ENCODE data around the gene OPRD1.
"Not testable (repeated sequence)": the region's sequence is repeated elsewhere in the genome, so short reads cannot be mapped to it uniquely, and the experiment has no call there.

Gene OPRD1

DNA sequence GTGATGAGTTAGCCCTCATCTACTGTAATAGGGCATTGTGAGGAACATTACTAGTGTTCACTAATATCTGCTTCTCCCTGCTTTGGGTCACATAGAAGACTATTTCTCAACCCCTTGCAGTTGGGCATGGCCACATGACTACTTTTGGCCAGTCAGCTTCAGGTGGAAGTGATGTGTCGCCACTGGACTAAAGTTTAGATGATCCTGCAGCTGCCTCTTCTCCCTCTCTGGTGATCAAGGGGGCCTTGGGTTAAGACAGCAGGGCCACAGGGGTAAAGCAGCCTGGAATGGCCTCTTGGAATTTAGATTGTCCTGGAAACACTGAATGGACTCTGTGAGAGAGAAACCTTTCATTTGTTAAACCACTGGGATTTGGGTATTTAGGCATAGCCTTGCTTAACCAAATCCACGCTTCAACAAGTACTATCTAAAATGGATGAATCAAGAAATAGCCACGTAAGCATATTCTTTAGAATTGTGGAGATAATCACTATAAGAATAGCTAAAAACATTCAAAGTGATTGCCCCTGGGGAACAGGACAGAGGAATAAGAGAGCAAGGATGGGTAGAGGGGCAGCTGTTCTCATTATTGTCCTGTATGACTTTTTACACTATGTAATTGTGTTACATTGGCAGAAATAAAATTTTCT, 41.2 kb downstream of the OPRD1 start:
- TF ChIP-seq, protein P1, sequence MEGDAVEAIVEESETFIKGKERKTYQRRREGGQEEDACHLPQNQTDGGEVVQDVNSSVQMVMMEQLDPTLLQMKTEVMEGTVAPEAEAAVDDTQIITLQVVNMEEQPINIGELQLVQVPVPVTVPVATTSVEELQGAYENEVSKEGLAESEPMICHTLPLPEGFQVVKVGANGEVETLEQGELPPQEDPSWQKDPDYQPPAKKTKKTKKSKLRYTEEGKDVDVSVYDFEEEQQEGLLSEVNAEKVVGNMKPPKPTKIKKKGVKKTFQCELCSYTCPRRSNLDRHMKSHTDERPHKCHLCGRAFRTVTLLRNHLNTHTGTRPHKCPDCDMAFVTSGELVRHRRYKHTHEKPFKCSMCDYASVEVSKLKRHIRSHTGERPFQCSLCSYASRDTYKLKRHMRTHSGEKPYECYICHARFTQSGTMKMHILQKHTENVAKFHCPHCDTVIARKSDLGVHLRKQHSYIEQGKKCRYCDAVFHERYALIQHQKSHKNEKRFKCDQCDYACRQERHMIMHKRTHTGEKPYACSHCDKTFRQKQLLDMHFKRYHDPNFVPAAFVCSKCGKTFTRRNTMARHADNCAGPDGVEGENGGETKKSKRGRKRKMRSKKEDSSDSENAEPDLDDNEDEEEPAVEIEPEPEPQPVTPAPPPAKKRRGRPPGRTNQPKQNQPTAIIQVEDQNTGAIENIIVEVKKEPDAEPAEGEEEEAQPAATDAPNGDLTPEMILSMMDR (IDR thresholded peaks at IDR 0.05; ENCODE audit: insufficient read depth, low read length, missing control alignments), result no peak
- H3K4me3 ChIP-seq (ENCODE audit: low read depth, low read length), result no peak overlapping the region
- POLR2A ChIA-PET, result no interaction called here
- DNase-seq (ENCODE audit: low read depth, low spot score), result no peak
- CTCF ChIA-PET, result interaction anchor here (1.4 kb wide), 1 partner anchor 24 kb away, joined by 3 read pairs; no protein-coding TSS in a partner anchor

DNA sequence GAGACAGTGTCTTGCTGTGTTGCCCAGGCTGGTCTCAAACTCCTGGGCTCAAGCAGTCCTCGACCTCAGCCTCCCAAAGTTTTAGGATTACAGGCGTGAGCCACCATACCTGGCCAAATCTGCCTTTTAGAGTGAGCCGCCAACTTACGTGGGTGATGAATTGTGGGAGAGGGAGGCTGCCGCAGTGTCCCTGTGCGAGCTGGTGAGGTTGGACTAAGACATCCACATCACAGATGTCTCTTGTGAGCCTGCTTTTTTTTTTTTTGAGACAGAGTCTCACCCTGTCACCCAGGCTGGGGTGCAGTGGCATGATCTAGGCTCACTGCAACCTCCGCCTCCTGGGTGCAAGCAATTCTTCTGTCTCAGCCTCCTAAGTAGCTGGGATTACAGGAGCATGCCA, 42.4 kb downstream of the OPRD1 start:
- POLR2A ChIA-PET; DNase-seq (ENCODE audit: low read depth, low spot score); H3K4me3 ChIP-seq (ENCODE audit: low read depth, low read length): not testable (repeated sequence)
- CTCF ChIA-PET, result interaction anchor here (2.3 kb wide), 1 partner anchor 22 kb away, joined by 11 read pairs; no protein-coding TSS in a partner anchor

DNA sequence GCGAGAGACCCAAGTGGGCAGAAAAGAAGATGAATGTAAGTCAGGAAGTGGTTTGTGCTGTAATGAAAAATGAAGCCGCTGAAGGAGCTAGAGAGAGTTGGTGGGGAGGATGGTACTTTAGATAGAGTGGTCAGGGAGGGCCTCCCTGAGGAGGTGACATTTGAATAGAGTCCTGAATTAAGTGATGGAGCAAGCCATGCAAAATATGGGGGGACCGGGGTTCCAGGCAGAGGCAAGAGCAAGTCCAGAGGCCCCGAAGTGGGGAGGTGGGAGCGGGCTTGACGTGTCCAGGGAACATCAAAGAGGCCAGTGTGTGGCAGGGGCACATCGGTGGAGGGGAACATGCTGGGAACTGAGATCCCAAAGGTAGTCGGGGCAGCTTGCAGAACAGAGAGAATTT, 43.1 kb downstream of the OPRD1 start:
- H3K4me3 ChIP-seq (ENCODE audit: low read depth, low read length), result no peak overlapping the region
- no peak for DNase-seq (ENCODE audit: low read depth, low spot score)
- ChIA-PET POLR2A (no interaction called here), CTCF (interaction anchor here (1.3 to 2.3 kb wide), 3 partner anchors 22 to 70 kb away, joined by 5 to 11 read pairs (median 5); no protein-coding TSS in a partner anchor)
- TF ChIP-seq, protein P1 (IDR thresholded peaks at IDR 0.05; ENCODE audit: insufficient read depth, low read length, missing control alignments), result no peak

DNA sequence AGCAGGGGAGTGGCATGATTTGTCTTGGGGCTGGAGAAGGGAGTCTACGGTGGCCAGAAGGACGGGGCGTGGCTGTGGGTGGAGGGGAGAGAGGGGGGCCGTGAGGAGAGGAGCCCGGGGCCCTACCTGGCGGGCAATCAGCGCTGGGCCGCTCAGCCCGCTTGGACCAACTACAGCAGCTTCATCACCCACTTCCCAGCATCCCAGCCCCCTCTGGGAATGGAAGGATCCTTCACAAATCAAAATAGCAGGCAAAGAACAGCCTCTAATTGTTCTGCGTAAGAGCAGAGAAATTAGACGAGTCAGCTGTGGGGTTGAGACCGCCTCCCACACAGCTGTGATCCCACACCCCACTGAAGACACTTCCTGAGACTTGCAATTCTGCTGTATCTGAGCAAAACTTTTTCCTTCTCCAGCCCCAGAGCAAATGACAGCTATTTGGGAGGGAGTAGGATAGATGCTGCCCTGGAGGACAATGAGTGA, 43.5 kb downstream of the OPRD1 start:
- no peak for DNase-seq (ENCODE audit: low read depth, low spot score)
- POLR2A ChIA-PET, result no interaction called here
- CTCF ChIA-PET, result interaction anchor here (0.8 to 2.3 kb wide), 4 partner anchors 21 to 71 kb away, joined by 3 to 11 read pairs (median 5); no protein-coding TSS in a partner anchor
- TF ChIP-seq, protein P1 (IDR thresholded peaks at IDR 0.05; ENCODE audit: insufficient read depth, low read length, missing control alignments), result no peak
- H3K4me3 ChIP-seq (ENCODE audit: low read depth, low read length), result no peak overlapping the region

DNA sequence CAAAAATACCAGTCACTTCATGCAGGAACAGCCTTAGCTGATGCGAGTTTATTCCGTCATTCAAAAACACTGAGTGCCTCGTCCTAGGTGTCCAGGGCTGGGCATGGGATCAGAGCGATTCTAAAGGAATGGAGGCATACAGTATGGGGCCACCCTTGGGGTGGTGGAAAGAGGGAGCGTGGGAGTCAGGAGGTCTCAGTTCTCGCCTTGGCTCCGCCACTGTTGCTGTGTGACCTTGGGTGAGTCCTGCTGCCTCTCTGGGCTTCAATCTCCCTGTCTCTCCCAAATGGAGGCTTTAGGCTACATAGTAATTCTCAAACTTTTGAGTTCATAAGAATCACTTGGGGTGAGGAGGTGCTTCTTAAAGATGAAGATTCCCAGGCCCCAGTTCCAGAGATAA, 44.0 kb downstream of the OPRD1 start:
- TF ChIP-seq, protein P1 (IDR thresholded peaks at IDR 0.05; ENCODE audit: insufficient read depth, low read length, missing control alignments), result no peak
- H3K4me3 ChIP-seq (ENCODE audit: low read depth, low read length), result no peak overlapping the region
- POLR2A ChIA-PET, result no interaction called here
- CTCF ChIA-PET, result interaction anchor here (0.8 to 2.3 kb wide), 5 partner anchors 10 to 71 kb away, joined by 3 to 11 read pairs (median 5); no protein-coding TSS in a partner anchor
- DNase-seq (ENCODE audit: low read depth, low spot score), result no peak

DNA sequence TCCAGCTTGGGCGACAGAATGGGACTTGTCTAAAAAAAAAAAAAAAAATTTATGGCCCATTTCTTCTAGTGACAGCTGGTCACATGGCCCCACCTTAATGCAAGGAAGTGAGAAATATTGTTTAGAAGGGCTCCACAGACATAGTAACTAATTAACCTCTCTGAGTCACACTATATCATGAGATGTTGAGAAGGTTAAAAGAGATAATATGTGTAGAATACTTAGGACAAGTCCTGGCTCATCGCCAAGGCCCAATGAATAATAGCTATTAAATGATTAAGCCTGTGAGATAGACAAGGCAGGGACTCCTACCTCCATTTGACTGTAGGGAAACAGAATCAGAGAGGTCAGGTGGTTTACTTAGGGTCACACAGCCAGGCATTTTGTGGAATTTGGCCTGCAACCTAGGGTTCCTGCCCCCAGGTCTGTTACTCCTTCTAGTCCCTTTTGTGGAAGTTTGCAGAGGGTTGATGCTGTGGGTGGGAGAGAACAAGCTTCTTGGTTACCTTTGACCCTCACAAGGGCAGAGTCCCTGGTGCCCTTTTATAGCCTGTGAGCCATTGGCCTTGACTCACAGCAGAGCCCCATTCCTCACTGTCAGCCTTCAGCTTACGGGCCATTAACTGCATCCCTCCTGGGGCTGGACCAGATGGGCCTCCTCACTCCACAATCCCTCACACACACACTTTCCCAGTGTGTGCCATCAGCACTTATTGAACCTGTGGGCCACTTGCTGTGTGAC, 48.5 kb downstream of the OPRD1 start:
- CTCF ChIA-PET, result interaction anchor here (1.3 to 3.1 kb wide), 6 partner anchors 10 to 173 kb away, joined by 4 to 18 read pairs (median 6); no protein-coding TSS in a partner anchor
- H3K4me3 ChIP-seq (ENCODE audit: low read depth, low read length), result no peak overlapping the region
- POLR2A ChIA-PET, result no interaction called here
- TF ChIP-seq, protein P1 (IDR thresholded peaks at IDR 0.05; ENCODE audit: insufficient read depth, low read length, missing control alignments), result no peak
- no peak for DNase-seq (ENCODE audit: low read depth, low spot score)
